HL-60 (cell line): ENCODE data around the gene CNTNAP4.

Source experiments
- CTCF ChIP-seq: IDR thresholded peaks from one replicate; pipeline ENCODE4 v1.5.1; 2011; ENCODE audit warnings: low read length, control low read depth, inconsistent platforms; ENCODE audit not compliant: insufficient read depth
- GABPA ChIP-seq: IDR thresholded peaks from 2 replicates; pipeline ENCODE4 v1.6.1; 2012; ENCODE audit warnings: low read depth
- POLR2AphosphoS5 ChIP-seq: IDR thresholded peaks from 2 replicates; pipeline ENCODE4 v1.6.1; 2012; ENCODE audit warnings: low read depth
- REST ChIP-seq: IDR thresholded peaks from 2 replicates; pipeline ENCODE4 v1.6.1; 2012; ENCODE audit warnings: low read depth; ENCODE audit not compliant: insufficient replicate concordance
- SPI1 ChIP-seq: IDR thresholded peaks from 2 replicates; pipeline ENCODE4 v1.6.1; 2012; ENCODE audit warnings: low read depth, mild to moderate bottlenecking, borderline replicate concordance

GRCh38 chr16:76277460-76278030, 344 bp downstream of the CNTNAP4 start:
- TF ChIP-seq POLR2AphosphoS5 (no peak), CTCF (no peak), REST (no peak), SPI1 (no peak), GABPA (no peak)
